HepG2 (cell line): ENCODE measurements around the gene PIM3. TPM values are rescaled to one million over a fixed set of nuclear protein-coding genes. Genes with fewer than 3 reads are reported as not detected.
A peak's percentile ranks its signal among the peaks of the same experiment; 100 is the strongest.

Source experiments
- FOXP1 ChIP-seq, 2 experiments: fragments of 450-650 bp in 1 of 2; IDR thresholded peaks; 2 replicates each; pipeline ENCODE4 v1.6.1; 2017 to 2018; ENCODE audit warnings: antibody characterized with exemption in 1 of 2
- HMG20A ChIP-seq: IDR thresholded peaks from 2 replicates; pipeline ENCODE4 v1.6.1; 2016; ENCODE audit warnings: borderline replicate concordance
- HNRNPLL ChIP-seq: fragments of 200-400 bp; formaldehyde crosslinking; IDR thresholded peaks from 2 replicates; pipeline ENCODE4 v1.6.1; 2017; ENCODE audit warnings: mild to moderate bottlenecking, low read depth, low read length; ENCODE audit not compliant: poor library complexity, severe bottlenecking
- MATR3 ChIP-seq: sonication (generic); formaldehyde crosslinking; IDR thresholded peaks from 2 replicates; pipeline ENCODE4 v1.4.0; 2020; ENCODE audit warnings: missing genetic modification reagents
- MLLT10 ChIP-seq: sonication (generic); formaldehyde crosslinking; IDR thresholded peaks from 2 replicates; pipeline ENCODE4 v1.4.0; 2020; ENCODE audit warnings: missing genetic modification reagents
- NRL ChIP-seq: sonication (generic); formaldehyde crosslinking; IDR thresholded peaks from 2 replicates; pipeline ENCODE4 v1.5.0; 2020; ENCODE audit warnings: missing genetic modification reagents, mild to moderate bottlenecking, moderate library complexity, borderline replicate concordance
- PRMT3 ChIP-seq: sonication (generic); formaldehyde crosslinking; IDR thresholded peaks from 2 replicates; pipeline ENCODE4 v1.8.1; 2022; ENCODE audit warnings: low read depth, mild to moderate bottlenecking, moderate library complexity, missing genetic modification reagents, borderline replicate concordance
- SMAD1 ChIP-seq: sonication (generic); formaldehyde crosslinking; IDR thresholded peaks from 2 replicates; pipeline ENCODE4 v1.4.0; 2020; ENCODE audit warnings: missing genetic modification reagents, low read depth, mild to moderate bottlenecking, borderline replicate concordance
- ZFP36L1 ChIP-seq: sonication (generic); formaldehyde crosslinking; IDR thresholded peaks from 2 replicates; pipeline ENCODE4 v1.8.0; 2022; ENCODE audit warnings: mild to moderate bottlenecking, missing genetic modification reagents, moderate library complexity
- ZNF101 ChIP-seq: sonication (generic); formaldehyde crosslinking; IDR thresholded peaks from 2 replicates; pipeline ENCODE4 v1.4.0; 2020; ENCODE audit warnings: mild to moderate bottlenecking, low read depth, missing genetic modification reagents, borderline replicate concordance
- ZNF12 ChIP-seq: sonication (generic); formaldehyde crosslinking; IDR thresholded peaks from 2 replicates; pipeline ENCODE4 v1.5.0; 2020; ENCODE audit warnings: missing genetic modification reagents
- ZNF367 ChIP-seq: sonication (generic); formaldehyde crosslinking; IDR thresholded peaks from 2 replicates; pipeline ENCODE4 v1.4.0; 2020; ENCODE audit warnings: missing genetic modification reagents, borderline replicate concordance
- ZNF567 ChIP-seq: sonication (generic); formaldehyde crosslinking; IDR thresholded peaks from 2 replicates; pipeline ENCODE4 v1.8.1; 2023; ENCODE audit warnings: mild to moderate bottlenecking, missing genetic modification reagents, borderline replicate concordance
- ZNF569 ChIP-seq: sonication (generic); formaldehyde crosslinking; IDR thresholded peaks from 2 replicates; pipeline ENCODE4 v1.5.0; 2020; ENCODE audit warnings: mild to moderate bottlenecking, missing genetic modification reagents, moderate library complexity, borderline replicate concordance
- ZNF792 ChIP-seq: IDR thresholded peaks from 2 replicates; pipeline ENCODE4 v1.6.1; 2016
- polyA plus RNA-seq, 8 experiments: library from polyadenylated mRNA; depleted of rRNA in 3 of 8; stranded (reverse) in 7 of 8; unstranded in 1 of 8; fragments of >200 nt; fragmentation: Illumina TruSeq in 4 of 8; extraction: Trizol in 4 of 8; gene quantifications; 2 replicates each; pipeline versions ENCODE4 v1.2.1 to v1.2.3, GENCODE V29; 2011 to 2016; ENCODE audit warnings: low read depth in 4 of 8, missing spikeins in 1 of 8, mixed read lengths in 1 of 8; ENCODE audit not compliant: insufficient read depth in 1 of 8
- total RNA-seq, 5 experiments: library from RNA; depleted of rRNA; stranded (reverse); fragments of >200 nt; fragmentation: Illumina TruSeq; extraction: Trizol; gene quantifications; 2 replicates each; pipeline ENCODE4 v1.2.3, GENCODE V29; 2016; ENCODE audit warnings: low read depth in 1 of 5
- TF ChIP-seq, protein P1 (sequence below): sonication (generic); formaldehyde crosslinking; IDR thresholded peaks from 2 replicates; pipeline ENCODE4 v1.5.0; 2020; ENCODE audit warnings: mild to moderate bottlenecking, missing genetic modification reagents
- TF ChIP-seq, protein P2 (sequence below): sonication (generic); formaldehyde crosslinking; IDR thresholded peaks from 2 replicates; pipeline ENCODE4 v1.4.0; 2020; ENCODE audit warnings: mild to moderate bottlenecking, low read depth, missing genetic modification reagents
- TF ChIP-seq, protein P3 (sequence below): sonication (generic); formaldehyde crosslinking; IDR thresholded peaks from 2 replicates; pipeline ENCODE4 v1.5.0; 2020; ENCODE audit warnings: missing genetic modification reagents, mild to moderate bottlenecking, borderline replicate concordance
- TF ChIP-seq, protein P4 (sequence below): sonication (generic); formaldehyde crosslinking; IDR thresholded peaks from 2 replicates; pipeline ENCODE4 v1.4.0; 2020; ENCODE audit warnings: mild to moderate bottlenecking, missing genetic modification reagents
- TF ChIP-seq, protein P5 (sequence below): sonication (generic); formaldehyde crosslinking; IDR thresholded peaks from 2 replicates; pipeline ENCODE4 v1.4.0; 2020; ENCODE audit warnings: missing genetic modification reagents
- TF ChIP-seq, protein P6 (sequence below): sonication (generic); formaldehyde crosslinking; IDR thresholded peaks from 2 replicates; pipeline ENCODE4 v1.8.0; 2022; ENCODE audit warnings: missing genetic modification reagents, mild to moderate bottlenecking, inconsistent platforms, borderline replicate concordance

PIM3 gene
- total and polyA plus RNA-seq, 2 of the 13 experiments (the other 11 are each of a cell fraction or from before 2014, with no cell fraction given): 21.6 to 31.2 TPM

DNA sequence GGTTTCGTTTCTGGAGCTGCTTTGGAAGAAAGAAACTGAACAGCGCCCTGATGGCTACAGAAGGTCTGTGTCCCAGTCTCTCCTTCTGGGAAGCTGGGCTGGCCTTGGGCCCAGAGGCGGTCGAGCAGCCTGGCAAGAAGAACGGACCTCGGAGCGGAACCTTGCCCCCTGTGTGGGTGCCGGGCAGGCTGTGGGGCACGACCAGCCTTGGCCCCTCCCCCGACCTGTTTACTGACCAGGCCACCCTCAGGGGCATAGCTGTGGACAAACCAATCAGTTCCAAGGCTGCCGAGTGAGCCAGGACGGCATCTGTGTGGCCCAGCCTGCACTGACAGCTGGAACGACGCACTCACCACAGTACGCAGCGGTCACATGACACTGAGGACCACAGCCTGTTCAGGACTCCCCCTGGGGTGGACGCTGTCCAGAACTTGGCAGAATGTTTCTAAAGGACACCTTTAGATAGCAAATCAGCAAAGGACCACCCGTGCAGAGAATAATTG lies 7.2 kb downstream of the PIM3 start (continued):
- TF ChIP-seq, protein P1, sequence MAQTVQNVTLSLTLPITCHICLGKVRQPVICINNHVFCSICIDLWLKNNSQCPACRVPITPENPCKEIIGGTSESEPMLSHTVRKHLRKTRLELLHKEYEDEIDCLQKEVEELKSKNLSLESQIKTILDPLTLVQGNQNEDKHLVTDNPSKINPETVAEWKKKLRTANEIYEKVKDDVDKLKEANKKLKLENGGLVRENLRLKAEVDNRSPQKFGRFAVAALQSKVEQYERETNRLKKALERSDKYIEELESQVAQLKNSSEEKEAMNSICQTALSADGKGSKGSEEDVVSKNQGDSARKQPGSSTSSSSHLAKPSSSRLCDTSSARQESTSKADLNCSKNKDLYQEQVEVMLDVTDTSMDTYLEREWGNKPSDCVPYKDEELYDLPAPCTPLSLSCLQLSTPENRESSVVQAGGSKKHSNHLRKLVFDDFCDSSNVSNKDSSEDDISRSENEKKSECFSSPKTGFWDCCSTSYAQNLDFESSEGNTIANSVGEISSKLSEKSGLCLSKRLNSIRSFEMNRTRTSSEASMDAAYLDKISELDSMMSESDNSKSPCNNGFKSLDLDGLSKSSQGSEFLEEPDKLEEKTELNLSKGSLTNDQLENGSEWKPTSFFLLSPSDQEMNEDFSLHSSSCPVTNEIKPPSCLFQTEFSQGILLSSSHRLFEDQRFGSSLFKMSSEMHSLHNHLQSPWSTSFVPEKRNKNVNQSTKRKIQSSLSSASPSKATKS (CRISPR knock-in tag): no peak
- TF ChIP-seq, protein P2, sequence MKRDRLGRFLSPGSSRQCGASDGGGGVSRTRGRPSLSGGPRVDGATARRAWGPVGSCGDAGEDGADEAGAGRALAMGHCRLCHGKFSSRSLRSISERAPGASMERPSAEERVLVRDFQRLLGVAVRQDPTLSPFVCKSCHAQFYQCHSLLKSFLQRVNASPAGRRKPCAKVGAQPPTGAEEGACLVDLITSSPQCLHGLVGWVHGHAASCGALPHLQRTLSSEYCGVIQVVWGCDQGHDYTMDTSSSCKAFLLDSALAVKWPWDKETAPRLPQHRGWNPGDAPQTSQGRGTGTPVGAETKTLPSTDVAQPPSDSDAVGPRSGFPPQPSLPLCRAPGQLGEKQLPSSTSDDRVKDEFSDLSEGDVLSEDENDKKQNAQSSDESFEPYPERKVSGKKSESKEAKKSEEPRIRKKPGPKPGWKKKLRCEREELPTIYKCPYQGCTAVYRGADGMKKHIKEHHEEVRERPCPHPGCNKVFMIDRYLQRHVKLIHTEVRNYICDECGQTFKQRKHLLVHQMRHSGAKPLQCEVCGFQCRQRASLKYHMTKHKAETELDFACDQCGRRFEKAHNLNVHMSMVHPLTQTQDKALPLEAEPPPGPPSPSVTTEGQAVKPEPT (CRISPR knock-in tag): no peak
- TF ChIP-seq, protein P3, sequence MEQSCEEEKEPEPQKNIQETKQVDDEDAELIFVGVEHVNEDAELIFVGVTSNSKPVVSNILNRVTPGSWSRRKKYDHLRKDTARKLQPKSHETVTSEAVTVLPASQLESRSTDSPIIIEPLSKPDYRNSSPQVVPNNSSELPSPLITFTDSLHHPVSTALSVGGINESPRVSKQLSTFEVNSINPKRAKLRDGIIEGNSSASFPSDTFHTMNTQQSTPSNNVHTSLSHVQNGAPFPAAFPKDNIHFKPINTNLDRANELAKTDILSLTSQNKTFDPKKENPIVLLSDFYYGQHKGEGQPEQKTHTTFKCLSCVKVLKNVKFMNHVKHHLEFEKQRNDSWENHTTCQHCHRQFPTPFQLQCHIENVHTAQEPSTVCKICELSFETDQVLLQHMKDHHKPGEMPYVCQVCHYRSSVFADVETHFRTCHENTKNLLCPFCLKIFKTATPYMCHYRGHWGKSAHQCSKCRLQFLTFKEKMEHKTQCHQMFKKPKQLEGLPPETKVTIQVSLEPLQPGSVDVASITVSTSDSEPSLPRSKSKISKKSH: no peak
- TF ChIP-seq ZNF567 (no peak), ZNF101 (no peak), MATR3 (CRISPR knock-in tag) (no peak), ZFP36L1 (CRISPR knock-in tag) (no peak), PRMT3 (CRISPR knock-in tag) (no peak), ZNF367 (CRISPR knock-in tag) (no peak), SMAD1 (CRISPR knock-in tag) (no peak), MLLT10 (CRISPR knock-in tag) (no peak), HNRNPLL (no peak), HMG20A (CRISPR knock-in tag) (no peak), ZNF569 (no peak), FOXP1 (IDR thresholded peaks at IDR 0.05) (no peak), FOXP1 (CRISPR knock-in tag; IDR thresholded peaks at IDR 0.05) (peak; percentile 57; the same call in 1 of the 2 replicates), ZNF12 (CRISPR knock-in tag) (no peak), NRL (no peak), ZNF792 (CRISPR knock-in tag) (no peak)
- TF ChIP-seq, protein P4, sequence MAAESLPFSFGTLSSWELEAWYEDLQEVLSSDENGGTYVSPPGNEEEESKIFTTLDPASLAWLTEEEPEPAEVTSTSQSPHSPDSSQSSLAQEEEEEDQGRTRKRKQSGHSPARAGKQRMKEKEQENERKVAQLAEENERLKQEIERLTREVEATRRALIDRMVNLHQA: no peak
- TF ChIP-seq, protein P5, sequence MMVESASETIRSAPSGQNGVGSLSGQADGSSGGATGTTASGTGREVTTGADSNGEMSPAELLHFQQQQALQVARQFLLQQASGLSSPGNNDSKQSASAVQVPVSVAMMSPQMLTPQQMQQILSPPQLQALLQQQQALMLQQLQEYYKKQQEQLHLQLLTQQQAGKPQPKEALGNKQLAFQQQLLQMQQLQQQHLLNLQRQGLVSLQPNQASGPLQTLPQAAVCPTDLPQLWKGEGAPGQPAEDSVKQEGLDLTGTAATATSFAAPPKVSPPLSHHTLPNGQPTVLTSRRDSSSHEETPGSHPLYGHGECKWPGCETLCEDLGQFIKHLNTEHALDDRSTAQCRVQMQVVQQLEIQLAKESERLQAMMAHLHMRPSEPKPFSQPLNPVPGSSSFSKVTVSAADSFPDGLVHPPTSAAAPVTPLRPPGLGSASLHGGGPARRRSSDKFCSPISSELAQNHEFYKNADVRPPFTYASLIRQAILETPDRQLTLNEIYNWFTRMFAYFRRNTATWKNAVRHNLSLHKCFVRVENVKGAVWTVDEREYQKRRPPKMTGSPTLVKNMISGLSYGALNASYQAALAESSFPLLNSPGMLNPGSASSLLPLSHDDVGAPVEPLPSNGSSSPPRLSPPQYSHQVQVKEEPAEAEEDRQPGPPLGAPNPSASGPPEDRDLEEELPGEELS (CRISPR knock-in tag): peak; percentile 54
- TF ChIP-seq, protein P6, sequence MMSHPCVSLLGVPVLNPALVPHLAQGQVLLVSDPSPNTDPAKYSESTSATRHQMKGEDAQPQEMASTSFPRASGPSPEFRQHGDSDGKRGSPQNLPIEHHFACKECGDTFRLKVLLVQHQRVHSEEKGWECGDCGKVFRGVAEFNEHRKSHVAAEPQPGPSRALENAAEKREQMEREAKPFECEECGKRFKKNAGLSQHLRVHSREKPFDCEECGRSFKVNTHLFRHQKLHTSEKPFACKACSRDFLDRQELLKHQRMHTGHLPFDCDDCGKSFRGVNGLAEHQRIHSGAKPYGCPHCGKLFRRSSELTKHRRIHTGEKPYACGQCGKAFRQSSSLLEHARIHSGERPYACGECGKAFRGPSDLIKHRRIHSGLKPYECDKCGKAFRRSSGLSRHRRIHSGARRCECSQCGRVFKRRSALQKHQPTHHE (CRISPR knock-in tag): no peak
